Brain pericyte (primary cell): ENCODE data around the gene PTGDS.

ENCODE experiments used
- DNase-seq: peaks from one replicate; pipeline ENCODE4 v3.0.0-alpha.2; 2012; ENCODE audit warnings: low read depth, low spot score

PTGDS gene

GRCh38 chr9:136973618-136974617, 3.4 kb upstream of the PTGDS start:
- no peak for DNase-seq

- no peak for DNase-seq
Measured at GRCh38 chr9:136974817-136975535, 2.3 kb upstream of the PTGDS start.

GRCh38 chr9:136975644-136976043, 1.7 kb upstream of the PTGDS start:
- no peak for DNase-seq

- DNase-seq, result no peak
Measured at GRCh38 chr9:136977649-136978072, 357 bp downstream of the PTGDS start.

GRCh38 chr9:136978073-136978864, 965 bp downstream of the PTGDS start:
- no peak for DNase-seq

GRCh38 chr9:136978865-136979544, 1.7 kb downstream of the PTGDS start:
- no peak for DNase-seq

GRCh38 chr9:136979769-136980587, 2.7 kb downstream of the PTGDS start:
- no peak for DNase-seq

- no peak for DNase-seq
Measured at GRCh38 chr9:136980669-136981478, 3.6 kb downstream of the PTGDS start.

GRCh38 chr9:136981588-136982231, 4.4 kb downstream of the PTGDS start:
- no peak for DNase-seq

GRCh38 chr9:136982232-136983051, 5.1 kb downstream of the PTGDS start, which contains the start of gene LCNL1:
TSS of gene LCNL1 (plus strand) at chr9:136982993. CDS start at chr9:136983587, 594 bp downstream.
- no peak for DNase-seq

GRCh38 chr9:136983167-136983566, 5.9 kb downstream of the PTGDS start:
- no peak for DNase-seq

GRCh38 chr9:136983656-136984314, 6.5 kb downstream of the PTGDS start:
- DNase-seq, result no peak

GRCh38 chr9:136984464-136985026, 7.2 kb downstream of the PTGDS start:
- DNase-seq, result no peak

- DNase-seq, result no peak
Measured at GRCh38 chr9:136985027-136985602, 7.8 kb downstream of the PTGDS start.

- no peak for DNase-seq
Measured at GRCh38 chr9:136985853-136986252, 8.5 kb downstream of the PTGDS start.

- DNase-seq, result no peak
Measured at GRCh38 chr9:136988872-136989271, 11.6 kb downstream of the PTGDS start.
